Activated naive CD8-positive, alpha-beta T cell treated with anti-CD3 and anti-CD28 coated beads for 36 hours (primary cell): ENCODE results near the gene SLC1A7. TPM values are rescaled to one million over a fixed set of nuclear protein-coding genes. Genes with fewer than 3 reads are reported as not detected.

Experiments
- DNase-seq: peaks from one replicate; pipeline ENCODE4 v3.0.0; 2021
- H3K27ac Mint-ChIP-seq: one replicate; pipeline ENCODE4 v1.8.0; 2022; ENCODE audit warnings: mild to moderate bottlenecking, moderate library complexity, mixed read lengths
- H3K27me3 Mint-ChIP-seq: one replicate; pipeline ENCODE4 v1.8.0; 2022; ENCODE audit warnings: mild to moderate bottlenecking, mixed read lengths
- H3K36me3 Mint-ChIP-seq: one replicate; pipeline ENCODE4 v1.8.0; 2021; ENCODE audit warnings: mild to moderate bottlenecking, mixed read lengths
- H3K4me1 Mint-ChIP-seq: one replicate; pipeline ENCODE4 v1.8.0; 2021; ENCODE audit warnings: mixed read lengths
- H3K4me3 Mint-ChIP-seq: one replicate; pipeline ENCODE4 v1.8.0; 2022; ENCODE audit warnings: mild to moderate bottlenecking, moderate library complexity, mixed read lengths
- H3K9me3 Mint-ChIP-seq: one replicate; pipeline ENCODE4 v1.8.0; 2022; ENCODE audit warnings: mixed read lengths
- total RNA-seq, 2 experiments: library from RNA; stranded (reverse); gene quantifications; one replicate each; pipeline ENCODE4 v1.2.3, GENCODE V29; 2021

Gene SLC1A7
- total RNA-seq, 2 experiments from 2014 or later, result not detected

DNA sequence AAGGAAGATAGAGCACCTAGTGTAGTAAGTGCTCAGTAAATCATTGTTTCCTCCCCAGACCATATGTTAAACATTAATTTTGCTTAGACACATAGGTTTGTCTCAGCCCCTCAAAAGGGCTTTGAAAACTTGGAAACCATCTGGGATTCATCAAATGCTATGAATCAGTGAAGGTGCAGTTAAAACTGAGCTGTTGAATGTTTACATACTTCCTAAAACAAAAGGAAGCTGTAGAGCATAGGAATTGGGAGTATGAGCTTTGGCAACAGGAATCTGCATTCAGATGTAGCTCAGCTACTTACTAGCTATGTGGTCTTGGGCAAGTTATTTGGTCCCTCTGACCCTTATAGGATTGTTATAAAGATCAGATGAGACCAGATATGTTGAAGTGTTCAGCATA is 99.2 kb downstream of the SLC1A7 start:
- peaks cover 5% of the 10 kb centered on the region for H3K36me3 Mint-ChIP-seq
- H3K27me3 Mint-ChIP-seq, result no peaks in the 10 kb centered on the region

DNA sequence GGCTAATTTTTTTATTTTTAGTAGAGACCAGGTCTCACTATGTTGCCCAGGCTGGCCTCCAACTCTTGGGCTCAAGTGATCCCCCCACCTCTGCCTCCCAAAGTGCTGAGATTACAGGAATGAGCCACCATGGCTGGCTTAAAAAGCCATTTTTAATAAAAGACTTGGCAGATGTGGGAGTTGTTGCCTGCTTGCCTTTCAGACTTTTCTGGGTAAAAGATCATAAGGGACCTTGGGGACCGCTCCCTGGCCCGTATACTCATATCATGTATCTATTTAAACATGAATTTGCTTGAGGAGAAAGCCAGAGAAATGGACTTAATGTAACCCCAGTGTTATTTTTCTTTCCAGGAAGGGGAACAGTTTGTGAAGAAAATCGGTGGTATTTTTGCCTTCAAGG is 103.9 kb downstream of the SLC1A7 start:
- Mint-ChIP-seq H3K27me3 (no peaks in the 10 kb centered on the region), H3K4me1 (no peaks in the 10 kb centered on the region), H3K27ac (no peak overlapping the region), H3K4me3 (no peak overlapping the region), H3K36me3 (peaks cover 7% of the 10 kb centered on the region), H3K9me3 (no peaks in the 10 kb centered on the region)
- DNase-seq, result no peak

More for the DNA sequence above, 99.2 kb downstream of the SLC1A7 start:
- Mint-ChIP-seq H3K4me3 (no peak overlapping the region), H3K9me3 (no peaks in the 10 kb centered on the region), H3K4me1 (peaks cover 9% of the 10 kb centered on the region), H3K27ac (no peak overlapping the region)
- DNase-seq, result no peak

Other genes starting within 250 kb of the SLC1A7 start
- gene ECHDC2, start 220.9 kb downstream of the SLC1A7 start, total RNA-seq, result 10 to 100 TPM; 28.5 to 29.1 TPM
- 10 to 100 TPM; 63.9 to 66.2 TPM for gene SCP2, start 215.4 kb downstream of the SLC1A7 start, total RNA-seq
- not detected for gene PODN, start 80.4 kb downstream of the SLC1A7 start, total RNA-seq
- 10 to 100 TPM; 21.6 to 24.6 TPM for gene CPT2, start 54.2 kb upstream of the SLC1A7 start, total RNA-seq
- gene CZIB, start 78.0 kb upstream of the SLC1A7 start, total RNA-seq, result 10 to 100 TPM; 43.4 to 44.8 TPM
- 100 to 1,000 TPM; 114 to 118 TPM for gene MAGOH, start 95.9 kb upstream of the SLC1A7 start, total RNA-seq
- gene LRP8, start 185.4 kb upstream of the SLC1A7 start, total RNA-seq, result 10 to 100 TPM; 42.3 to 47.7 TPM